SK-N-MC (cell line): ENCODE data around the gene PTPN13.

Experiments used
- EZH2 ChIP-seq: fragments of 200-600 bp; sonication (generic); IDR thresholded peaks from one replicate; pipeline ENCODE4 v1.6.1; 2017; ENCODE audit warnings: antibody characterized with exemption
- FOXP2 ChIP-seq: optimal IDR thresholded peaks from 2 replicates; pipeline ENCODE3; 2011; ENCODE audit warnings: mild to moderate bottlenecking, moderate library complexity; ENCODE audit not compliant: insufficient read depth; ENCODE audit errors: extremely low read length, control extremely low read depth
- POLR2AphosphoS5 ChIP-seq: IDR thresholded peaks from 2 replicates; pipeline ENCODE4 v1.6.1; 2012; ENCODE audit warnings: mild to moderate bottlenecking, low read depth, low read length, borderline replicate concordance

DNA sequence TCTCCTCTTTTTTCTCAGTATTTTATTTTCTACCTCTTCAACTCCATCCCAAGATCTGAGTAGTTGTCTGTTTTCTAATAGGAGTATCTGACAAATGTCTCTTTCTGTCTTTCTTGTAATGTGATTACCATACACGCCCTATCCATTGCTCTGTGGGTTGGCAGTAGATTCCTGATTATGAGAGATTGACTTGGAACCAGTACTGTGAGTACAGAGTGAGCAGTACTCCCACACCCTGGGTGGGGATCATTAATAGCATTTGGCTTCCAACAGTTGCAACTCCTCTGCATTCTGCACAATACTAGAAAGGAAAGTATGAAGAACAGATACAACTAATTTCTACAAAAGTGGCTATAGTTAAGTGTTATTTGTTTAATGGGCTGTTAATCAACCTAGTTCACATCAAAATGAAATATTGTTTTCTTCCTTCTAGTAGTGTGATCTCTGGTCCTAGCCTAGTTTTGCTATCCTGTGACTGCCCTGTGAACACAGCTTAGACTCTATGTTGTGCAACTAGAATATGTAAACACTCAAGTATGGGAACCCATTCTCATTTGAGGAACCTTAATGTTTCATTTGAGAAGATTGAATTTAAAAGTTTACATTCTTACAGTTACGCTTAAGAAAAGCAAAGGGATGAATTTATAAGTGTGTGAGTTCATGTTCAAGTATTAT is 112.9 kb downstream of the PTPN13 start:
- TF ChIP-seq POLR2AphosphoS5 (no peak), EZH2 (no peak), FOXP2 (no peak)
